ENCODE results near the gene TCN1. TPM values are rescaled to one million over a fixed set of nuclear protein-coding genes. Genes with fewer than 3 reads are reported as not detected.

The TCN1 gene
- total RNA-seq, 1 experiment from 2014 or later, result 1.7 TPM

DNA sequence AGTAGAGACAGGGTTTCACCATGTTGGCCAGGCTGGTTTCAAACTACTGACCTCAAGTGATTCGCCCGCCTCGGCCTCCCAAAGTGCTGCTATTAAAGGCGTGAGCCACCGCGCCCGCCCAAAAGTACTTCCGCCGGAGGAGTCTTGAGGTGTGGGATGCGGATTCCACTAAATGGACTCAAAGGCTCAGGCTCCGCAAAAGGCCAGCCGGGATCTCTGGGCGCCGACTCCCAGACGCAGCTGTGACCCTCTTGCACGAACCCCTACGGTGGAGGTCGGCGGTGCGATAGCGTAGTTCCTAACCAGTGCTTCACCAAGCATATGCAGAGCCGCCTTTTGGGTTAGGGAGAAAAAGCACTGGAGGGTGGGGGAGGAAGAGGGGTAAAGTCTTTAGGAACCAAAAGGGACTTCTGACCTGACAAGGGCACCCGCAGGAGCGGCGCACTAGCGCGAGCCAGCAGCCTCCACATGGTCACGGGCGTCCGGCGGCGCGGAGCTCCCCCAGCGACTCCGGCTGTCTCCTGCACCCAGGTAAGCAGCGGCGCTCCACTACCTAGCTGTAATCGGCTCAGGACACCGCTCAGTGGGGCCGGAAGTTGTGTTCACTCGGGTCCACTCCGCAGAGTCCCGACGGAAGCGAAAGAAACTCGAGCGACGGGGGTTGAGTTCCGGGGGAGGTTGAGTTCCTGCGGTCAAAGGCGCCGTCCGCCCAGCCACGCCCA lies 55.9 kb downstream of the TCN1 start, which contains the start of gene MRPL16 (continued):
- TF ChIP-seq ZBTB33 (IDR thresholded peaks at IDR 0.05; ENCODE audit: extremely low read depth, insufficient replicate concordance, low read length) (peak; percentile 54), JUND (IDR thresholded peaks at IDR 0.05) (0 out of 2 replicates have a peak, but pooled peaks have one; percentile 15), SRF (IDR thresholded peaks at IDR 0.05; ENCODE audit: low read depth) (peak; percentile 84), ZNF274 (IDR thresholded peaks at IDR 0.05; ENCODE audit: low read depth, low read length) (no peak), TCF7L2 (IDR thresholded peaks at IDR 0.05; ENCODE audit: borderline replicate concordance, extremely low read depth, insufficient read depth, insufficient read length) (peak; percentile 92), EGR1 (IDR thresholded peaks at IDR 0.05; ENCODE audit: low read depth) (peak; percentile 29; the same call in 1 of the 2 replicates), POLR2AphosphoS5 (IDR thresholded peaks at IDR 0.05; ENCODE audit: low read depth, low read length) (peak; percentile 94), ZFX (IDR thresholded peaks at IDR 0.05) (no peak)
- TF ChIP-seq, protein P1, sequence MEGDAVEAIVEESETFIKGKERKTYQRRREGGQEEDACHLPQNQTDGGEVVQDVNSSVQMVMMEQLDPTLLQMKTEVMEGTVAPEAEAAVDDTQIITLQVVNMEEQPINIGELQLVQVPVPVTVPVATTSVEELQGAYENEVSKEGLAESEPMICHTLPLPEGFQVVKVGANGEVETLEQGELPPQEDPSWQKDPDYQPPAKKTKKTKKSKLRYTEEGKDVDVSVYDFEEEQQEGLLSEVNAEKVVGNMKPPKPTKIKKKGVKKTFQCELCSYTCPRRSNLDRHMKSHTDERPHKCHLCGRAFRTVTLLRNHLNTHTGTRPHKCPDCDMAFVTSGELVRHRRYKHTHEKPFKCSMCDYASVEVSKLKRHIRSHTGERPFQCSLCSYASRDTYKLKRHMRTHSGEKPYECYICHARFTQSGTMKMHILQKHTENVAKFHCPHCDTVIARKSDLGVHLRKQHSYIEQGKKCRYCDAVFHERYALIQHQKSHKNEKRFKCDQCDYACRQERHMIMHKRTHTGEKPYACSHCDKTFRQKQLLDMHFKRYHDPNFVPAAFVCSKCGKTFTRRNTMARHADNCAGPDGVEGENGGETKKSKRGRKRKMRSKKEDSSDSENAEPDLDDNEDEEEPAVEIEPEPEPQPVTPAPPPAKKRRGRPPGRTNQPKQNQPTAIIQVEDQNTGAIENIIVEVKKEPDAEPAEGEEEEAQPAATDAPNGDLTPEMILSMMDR (IDR thresholded peaks at IDR 0.05 in 2 of 3, conservative IDR thresholded peaks at IDR 0.05 in 1 of 3; ENCODE audit: borderline replicate concordance in 1 of 3, insufficient read depth in 1 of 3, low read depth in 2 of 3, low read length in 2 of 3), result peak in 2 of 3 experiments; percentile 15 to 39; a peak in 2 of 6 replicates
